ENCODE results near the gene MRPL43.

DNA sequence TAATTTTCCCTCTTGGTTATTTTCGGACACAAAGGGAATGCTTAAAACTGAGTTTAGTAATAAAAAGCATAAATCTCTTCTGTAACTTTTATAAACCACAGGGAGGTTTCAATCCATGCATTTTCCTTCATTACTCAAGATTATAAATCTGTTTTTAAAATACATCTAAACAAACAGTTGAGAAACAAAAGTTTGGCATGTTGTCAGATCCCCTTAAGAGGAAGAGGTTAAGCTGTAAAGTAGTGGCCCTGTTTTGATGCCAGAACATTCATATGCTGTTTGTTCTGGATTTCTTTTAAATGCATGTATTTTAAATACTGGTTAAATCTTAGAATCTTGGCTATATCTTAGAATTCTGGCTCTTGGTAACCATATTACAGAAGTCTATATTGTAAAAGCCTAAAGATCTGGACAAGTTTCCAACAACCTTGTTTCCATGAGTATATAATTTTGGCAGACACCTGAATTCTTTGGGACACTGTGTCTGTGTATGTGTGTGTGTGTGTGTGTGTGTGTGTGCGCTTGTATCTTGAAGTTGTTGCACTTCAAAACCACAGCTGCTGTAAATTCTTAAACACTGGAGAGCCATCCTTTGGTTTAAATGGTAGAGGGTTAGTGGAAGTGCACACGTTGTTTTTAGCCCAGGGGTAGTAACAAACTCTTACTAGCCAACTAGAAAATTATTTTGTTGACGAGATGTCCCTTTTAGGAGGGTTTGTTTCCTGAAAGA lies 24.8 kb downstream of the MRPL43 start:
- TF ChIP-seq ZNF263 (CRISPR knock-in tag; IDR thresholded peaks at IDR 0.05; ENCODE audit: low read depth): no peak
- TF ChIP-seq, protein P1, sequence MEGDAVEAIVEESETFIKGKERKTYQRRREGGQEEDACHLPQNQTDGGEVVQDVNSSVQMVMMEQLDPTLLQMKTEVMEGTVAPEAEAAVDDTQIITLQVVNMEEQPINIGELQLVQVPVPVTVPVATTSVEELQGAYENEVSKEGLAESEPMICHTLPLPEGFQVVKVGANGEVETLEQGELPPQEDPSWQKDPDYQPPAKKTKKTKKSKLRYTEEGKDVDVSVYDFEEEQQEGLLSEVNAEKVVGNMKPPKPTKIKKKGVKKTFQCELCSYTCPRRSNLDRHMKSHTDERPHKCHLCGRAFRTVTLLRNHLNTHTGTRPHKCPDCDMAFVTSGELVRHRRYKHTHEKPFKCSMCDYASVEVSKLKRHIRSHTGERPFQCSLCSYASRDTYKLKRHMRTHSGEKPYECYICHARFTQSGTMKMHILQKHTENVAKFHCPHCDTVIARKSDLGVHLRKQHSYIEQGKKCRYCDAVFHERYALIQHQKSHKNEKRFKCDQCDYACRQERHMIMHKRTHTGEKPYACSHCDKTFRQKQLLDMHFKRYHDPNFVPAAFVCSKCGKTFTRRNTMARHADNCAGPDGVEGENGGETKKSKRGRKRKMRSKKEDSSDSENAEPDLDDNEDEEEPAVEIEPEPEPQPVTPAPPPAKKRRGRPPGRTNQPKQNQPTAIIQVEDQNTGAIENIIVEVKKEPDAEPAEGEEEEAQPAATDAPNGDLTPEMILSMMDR (IDR thresholded peaks at IDR 0.05): no peak
- no peak for TF ChIP-seq NFE2L1 (CRISPR knock-in tag; IDR thresholded peaks at IDR 0.05)
- TF ChIP-seq, protein P2, sequence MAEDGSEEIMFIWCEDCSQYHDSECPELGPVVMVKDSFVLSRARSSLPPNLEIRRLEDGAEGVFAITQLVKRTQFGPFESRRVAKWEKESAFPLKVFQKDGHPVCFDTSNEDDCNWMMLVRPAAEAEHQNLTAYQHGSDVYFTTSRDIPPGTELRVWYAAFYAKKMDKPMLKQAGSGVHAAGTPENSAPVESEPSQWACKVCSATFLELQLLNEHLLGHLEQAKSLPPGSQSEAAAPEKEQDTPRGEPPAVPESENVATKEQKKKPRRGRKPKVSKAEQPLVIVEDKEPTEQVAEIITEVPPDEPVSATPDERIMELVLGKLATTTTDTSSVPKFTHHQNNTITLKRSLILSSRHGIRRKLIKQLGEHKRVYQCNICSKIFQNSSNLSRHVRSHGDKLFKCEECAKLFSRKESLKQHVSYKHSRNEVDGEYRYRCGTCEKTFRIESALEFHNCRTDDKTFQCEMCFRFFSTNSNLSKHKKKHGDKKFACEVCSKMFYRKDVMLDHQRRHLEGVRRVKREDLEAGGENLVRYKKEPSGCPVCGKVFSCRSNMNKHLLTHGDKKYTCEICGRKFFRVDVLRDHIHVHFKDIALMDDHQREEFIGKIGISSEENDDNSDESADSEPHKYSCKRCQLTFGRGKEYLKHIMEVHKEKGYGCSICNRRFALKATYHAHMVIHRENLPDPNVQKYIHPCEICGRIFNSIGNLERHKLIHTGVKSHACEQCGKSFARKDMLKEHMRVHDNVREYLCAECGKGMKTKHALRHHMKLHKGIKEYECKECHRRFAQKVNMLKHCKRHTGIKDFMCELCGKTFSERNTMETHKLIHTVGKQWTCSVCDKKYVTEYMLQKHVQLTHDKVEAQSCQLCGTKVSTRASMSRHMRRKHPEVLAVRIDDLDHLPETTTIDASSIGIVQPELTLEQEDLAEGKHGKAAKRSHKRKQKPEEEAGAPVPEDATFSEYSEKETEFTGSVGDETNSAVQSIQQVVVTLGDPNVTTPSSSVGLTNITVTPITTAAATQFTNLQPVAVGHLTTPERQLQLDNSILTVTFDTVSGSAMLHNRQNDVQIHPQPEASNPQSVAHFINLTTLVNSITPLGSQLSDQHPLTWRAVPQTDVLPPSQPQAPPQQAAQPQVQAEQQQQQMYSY (CRISPR knock-in tag; IDR thresholded peaks at IDR 0.05): no peak
- TF ChIP-seq ETV6 (CRISPR knock-in tag; IDR thresholded peaks at IDR 0.05): no peak
- TF ChIP-seq, protein P3, sequence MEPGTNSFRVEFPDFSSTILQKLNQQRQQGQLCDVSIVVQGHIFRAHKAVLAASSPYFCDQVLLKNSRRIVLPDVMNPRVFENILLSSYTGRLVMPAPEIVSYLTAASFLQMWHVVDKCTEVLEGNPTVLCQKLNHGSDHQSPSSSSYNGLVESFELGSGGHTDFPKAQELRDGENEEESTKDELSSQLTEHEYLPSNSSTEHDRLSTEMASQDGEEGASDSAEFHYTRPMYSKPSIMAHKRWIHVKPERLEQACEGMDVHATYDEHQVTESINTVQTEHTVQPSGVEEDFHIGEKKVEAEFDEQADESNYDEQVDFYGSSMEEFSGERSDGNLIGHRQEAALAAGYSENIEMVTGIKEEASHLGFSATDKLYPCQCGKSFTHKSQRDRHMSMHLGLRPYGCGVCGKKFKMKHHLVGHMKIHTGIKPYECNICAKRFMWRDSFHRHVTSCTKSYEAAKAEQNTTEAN (CRISPR knock-in tag; IDR thresholded peaks at IDR 0.05): no peak
- TF ChIP-seq, protein P4, sequence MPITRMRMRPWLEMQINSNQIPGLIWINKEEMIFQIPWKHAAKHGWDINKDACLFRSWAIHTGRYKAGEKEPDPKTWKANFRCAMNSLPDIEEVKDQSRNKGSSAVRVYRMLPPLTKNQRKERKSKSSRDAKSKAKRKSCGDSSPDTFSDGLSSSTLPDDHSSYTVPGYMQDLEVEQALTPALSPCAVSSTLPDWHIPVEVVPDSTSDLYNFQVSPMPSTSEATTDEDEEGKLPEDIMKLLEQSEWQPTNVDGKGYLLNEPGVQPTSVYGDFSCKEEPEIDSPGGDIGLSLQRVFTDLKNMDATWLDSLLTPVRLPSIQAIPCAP (CRISPR knock-in tag; IDR thresholded peaks at IDR 0.05): no peak
- TF ChIP-seq, protein P5, sequence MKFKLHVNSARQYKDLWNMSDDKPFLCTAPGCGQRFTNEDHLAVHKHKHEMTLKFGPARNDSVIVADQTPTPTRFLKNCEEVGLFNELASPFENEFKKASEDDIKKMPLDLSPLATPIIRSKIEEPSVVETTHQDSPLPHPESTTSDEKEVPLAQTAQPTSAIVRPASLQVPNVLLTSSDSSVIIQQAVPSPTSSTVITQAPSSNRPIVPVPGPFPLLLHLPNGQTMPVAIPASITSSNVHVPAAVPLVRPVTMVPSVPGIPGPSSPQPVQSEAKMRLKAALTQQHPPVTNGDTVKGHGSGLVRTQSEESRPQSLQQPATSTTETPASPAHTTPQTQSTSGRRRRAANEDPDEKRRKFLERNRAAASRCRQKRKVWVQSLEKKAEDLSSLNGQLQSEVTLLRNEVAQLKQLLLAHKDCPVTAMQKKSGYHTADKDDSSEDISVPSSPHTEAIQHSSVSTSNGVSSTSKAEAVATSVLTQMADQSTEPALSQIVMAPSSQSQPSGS (CRISPR knock-in tag; IDR thresholded peaks at IDR 0.05; ENCODE audit: borderline replicate concordance, low read depth): no peak
- TF ChIP-seq, protein P6, sequence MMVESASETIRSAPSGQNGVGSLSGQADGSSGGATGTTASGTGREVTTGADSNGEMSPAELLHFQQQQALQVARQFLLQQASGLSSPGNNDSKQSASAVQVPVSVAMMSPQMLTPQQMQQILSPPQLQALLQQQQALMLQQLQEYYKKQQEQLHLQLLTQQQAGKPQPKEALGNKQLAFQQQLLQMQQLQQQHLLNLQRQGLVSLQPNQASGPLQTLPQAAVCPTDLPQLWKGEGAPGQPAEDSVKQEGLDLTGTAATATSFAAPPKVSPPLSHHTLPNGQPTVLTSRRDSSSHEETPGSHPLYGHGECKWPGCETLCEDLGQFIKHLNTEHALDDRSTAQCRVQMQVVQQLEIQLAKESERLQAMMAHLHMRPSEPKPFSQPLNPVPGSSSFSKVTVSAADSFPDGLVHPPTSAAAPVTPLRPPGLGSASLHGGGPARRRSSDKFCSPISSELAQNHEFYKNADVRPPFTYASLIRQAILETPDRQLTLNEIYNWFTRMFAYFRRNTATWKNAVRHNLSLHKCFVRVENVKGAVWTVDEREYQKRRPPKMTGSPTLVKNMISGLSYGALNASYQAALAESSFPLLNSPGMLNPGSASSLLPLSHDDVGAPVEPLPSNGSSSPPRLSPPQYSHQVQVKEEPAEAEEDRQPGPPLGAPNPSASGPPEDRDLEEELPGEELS (CRISPR knock-in tag; IDR thresholded peaks at IDR 0.05): no peak
- TF ChIP-seq, protein P7, sequence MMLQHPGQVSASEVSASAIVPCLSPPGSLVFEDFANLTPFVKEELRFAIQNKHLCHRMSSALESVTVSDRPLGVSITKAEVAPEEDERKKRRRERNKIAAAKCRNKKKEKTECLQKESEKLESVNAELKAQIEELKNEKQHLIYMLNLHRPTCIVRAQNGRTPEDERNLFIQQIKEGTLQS (CRISPR knock-in tag; conservative IDR thresholded peaks at IDR 0.05): no peak
- TF ChIP-seq, protein P8, sequence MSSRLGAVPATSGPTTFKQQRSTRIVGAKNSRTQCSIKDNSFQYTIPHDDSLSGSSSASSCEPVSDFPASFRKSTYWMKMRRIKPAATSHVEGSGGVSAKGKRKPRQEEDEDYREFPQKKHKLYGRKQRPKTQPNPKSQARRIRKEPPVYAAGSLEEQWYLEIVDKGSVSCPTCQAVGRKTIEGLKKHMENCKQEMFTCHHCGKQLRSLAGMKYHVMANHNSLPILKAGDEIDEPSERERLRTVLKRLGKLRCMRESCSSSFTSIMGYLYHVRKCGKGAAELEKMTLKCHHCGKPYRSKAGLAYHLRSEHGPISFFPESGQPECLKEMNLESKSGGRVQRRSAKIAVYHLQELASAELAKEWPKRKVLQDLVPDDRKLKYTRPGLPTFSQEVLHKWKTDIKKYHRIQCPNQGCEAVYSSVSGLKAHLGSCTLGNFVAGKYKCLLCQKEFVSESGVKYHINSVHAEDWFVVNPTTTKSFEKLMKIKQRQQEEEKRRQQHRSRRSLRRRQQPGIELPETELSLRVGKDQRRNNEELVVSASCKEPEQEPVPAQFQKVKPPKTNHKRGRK (CRISPR knock-in tag; IDR thresholded peaks at IDR 0.05; ENCODE audit: borderline replicate concordance): no peak
